Endothelial cell of umbilical vein (primary cell): Measurements from ENCODE around the gene PPP1R18. TPM values are rescaled to one million over a fixed set of nuclear protein-coding genes. Genes with fewer than 3 reads are reported as not detected.

Experiments used
- BruUV-seq: library from RNA; stranded (reverse); fragments of 400-500 nt; replicated peaks from 2 replicates; lab custom pipeline; 2021; lab: Mats Ljungman, UMichigan
- CTCF ChIA-PET: fragments of 300-600, 350-600 bp; sonication (Branson Sonifier 250); formaldehyde crosslinking; loops from one replicate; lab custom pipeline; 2021; ENCODE audit warnings: antibody characterized with exemption, inconsistent platforms; lab: Charles Lee
- POLR2A ChIA-PET: fragments of 300-600, 350-600 bp; sonication (Branson Sonifier 250); formaldehyde crosslinking; loops from one replicate; lab custom pipeline; 2021; ENCODE audit warnings: antibody characterized with exemption, inconsistent platforms; lab: Charles Lee
- DNase-seq: peaks from one replicate; pipeline ENCODE4 v3.0.0-alpha.2; 2011; ENCODE audit warnings: low read depth, low spot score
- FAIRE-seq: peaks from 2 replicates; lab custom pipeline; 2011; peaks lifted over from hg19 to GRCh38; lab: Jason Lieb, UNC
- H2AFZ ChIP-seq: 2 replicates; pipeline ENCODE4 v1.6.0; 2012; ENCODE audit warnings: low read depth, low read length, control low read depth, inconsistent platforms
- H3K27ac ChIP-seq: 2 replicates; pipeline ENCODE4 v1.5.1; 2011; ENCODE audit warnings: low read depth, mild to moderate bottlenecking, control low read depth, low read length, moderate library complexity; ENCODE audit not compliant: insufficient read depth
- H3K27me3 ChIP-seq, 2 experiments: 2 replicates each; pipeline versions ENCODE4 v1.6.0 to v1.6.1; 2011; ENCODE audit warnings: low read length in 2 of 2, mixed read lengths in 1 of 2; ENCODE audit not compliant: control insufficient read depth in 2 of 2, insufficient read depth in 2 of 2
- H3K36me3 ChIP-seq, 2 experiments: 2 replicates in 1 of 2; 3 replicates in 1 of 2; pipeline ENCODE4 v1.5.1; 2011; ENCODE audit warnings: low read length in 2 of 2, mild to moderate bottlenecking in 1 of 2, moderate library complexity in 1 of 2; ENCODE audit not compliant: control insufficient read depth in 2 of 2, insufficient read depth in 2 of 2; ENCODE audit errors: extremely low read depth in 1 of 2
- H3K4me1 ChIP-seq: 3 replicates; pipeline ENCODE4 v1.5.1; 2011; ENCODE audit warnings: mild to moderate bottlenecking, low read length; ENCODE audit not compliant: control insufficient read depth, insufficient read depth; ENCODE audit errors: extremely low read depth
- H3K4me2 ChIP-seq: 2 replicates; pipeline ENCODE4 v1.6.1; 2011; ENCODE audit warnings: low read length, control low read depth, mixed read lengths; ENCODE audit not compliant: insufficient read depth
- H3K4me3 ChIP-seq, 3 experiments: fragments of 200-600 bp in 1 of 3; sonication (generic), shearing (Covaris generic) in 1 of 3; replicated peaks in 1 of 3; 2 replicates each; pipeline ENCODE4 v1.5.1; 2011 to 2016; ENCODE audit warnings: control low read depth in 3 of 3, low read length in 3 of 3, mild to moderate bottlenecking in 2 of 3, inconsistent platforms in 1 of 3, low read depth in 1 of 3, moderate library complexity in 1 of 3; ENCODE audit not compliant: insufficient read depth in 1 of 3
- H3K79me2 ChIP-seq: 2 replicates; pipeline ENCODE4 v1.6.0; 2012; ENCODE audit warnings: low read length, inconsistent platforms; ENCODE audit not compliant: control insufficient read depth, insufficient read depth
- H3K9ac ChIP-seq: replicated peaks from 2 replicates; pipeline ENCODE3; 2011; ENCODE audit warnings: low read length, control low read depth; ENCODE audit not compliant: insufficient read depth; ENCODE audit errors: extremely low read depth
- H3K9me1 ChIP-seq: replicated peaks from 3 replicates; pipeline ENCODE4 v1.6.0; 2011; ENCODE audit warnings: mild to moderate bottlenecking, low read length; ENCODE audit not compliant: control insufficient read depth, insufficient read depth; ENCODE audit errors: extremely low read depth
- H3K9me3 ChIP-seq: replicated peaks from 2 replicates; pipeline ENCODE4 v1.5.1; 2012; ENCODE audit warnings: low read length, inconsistent platforms; ENCODE audit not compliant: control insufficient read depth, insufficient read depth
- H4K20me1 ChIP-seq: replicated peaks from 2 replicates; pipeline ENCODE3; 2011; ENCODE audit warnings: mild to moderate bottlenecking, low read length; ENCODE audit not compliant: control insufficient read depth, insufficient read depth; ENCODE audit errors: extremely low read depth
- CTCF ChIP-seq, 2 donors: IDR thresholded peaks; 1 replicate in 1 of 2; 2 replicates in 1 of 2; pipeline ENCODE4 v1.5.1; 2011; ENCODE audit warnings: low read length in 2 of 2, mild to moderate bottlenecking in 2 of 2, moderate library complexity in 2 of 2, control low read depth in 1 of 2, inconsistent platforms in 1 of 2, low read depth in 1 of 2; ENCODE audit not compliant: insufficient read depth in 1 of 2; ENCODE audit errors: extremely low read depth in 1 of 2
- EZH2 ChIP-seq: IDR thresholded peaks from 2 replicates; pipeline ENCODE4 v1.6.1; 2012; ENCODE audit warnings: borderline replicate concordance, low read depth, mild to moderate bottlenecking, moderate library complexity, low read length, inconsistent platforms; ENCODE audit not compliant: severe bottlenecking
- FOS ChIP-seq: IDR thresholded peaks from 2 replicates; pipeline ENCODE4 v1.6.1; 2011; ENCODE audit warnings: mild to moderate bottlenecking, low read length, moderate library complexity, borderline replicate concordance; ENCODE audit not compliant: insufficient read depth
- GATA2 ChIP-seq: IDR thresholded peaks from 2 replicates; pipeline ENCODE4 v1.7.0; 2011; ENCODE audit warnings: low read depth, mild to moderate bottlenecking, moderate library complexity, mixed read lengths, low read length; ENCODE audit not compliant: insufficient read length, insufficient read depth
- JUN ChIP-seq: IDR thresholded peaks from 2 replicates; pipeline ENCODE4 v1.6.1; 2011; ENCODE audit warnings: borderline replicate concordance, low read depth; ENCODE audit not compliant: insufficient read length, insufficient read depth
- MAX ChIP-seq: IDR thresholded peaks from 2 replicates; pipeline ENCODE4 v1.6.1; 2011; ENCODE audit not compliant: insufficient read depth, insufficient read length
- MYC ChIP-seq: IDR thresholded peaks from one replicate; pipeline ENCODE4 v1.6.1; 2011; ENCODE audit warnings: mild to moderate bottlenecking, low read depth, low read length
- POLR2A ChIP-seq: IDR thresholded peaks from 2 replicates; pipeline ENCODE4 v1.6.1; 2012; ENCODE audit warnings: low read depth, mild to moderate bottlenecking, control low read depth, low read length
- POLR2AphosphoS5 ChIP-seq: IDR thresholded peaks from 2 replicates; pipeline ENCODE4 v1.6.1; 2012; ENCODE audit warnings: low read depth, mild to moderate bottlenecking, control low read depth, low read length, moderate library complexity; ENCODE audit not compliant: insufficient read depth
- dilution Hi-C: fragments of 300-500 bp; cut with MboI; formaldehyde crosslinking; loops from one replicate; pipeline ENCODE4 v1.15.0; 2019; ENCODE audit warnings: low sequenced_read_pairs; ENCODE audit not compliant: extremely low pct_ligation_motif_present
- intact Hi-C: fragments of 100-400 bp; cut with micrococcal nuclease; formaldehyde crosslinking; loops from one replicate; pipeline ENCODE4 v1.10.0; 2022
- polyA plus RNA-seq, 4 experiments: library from polyadenylated mRNA; depleted of rRNA in 3 of 4; stranded (reverse) in 3 of 4; unstranded in 1 of 4; fragments of >200 nt; gene quantifications; 2 replicates each; pipeline versions ENCODE4 v1.2.1 to v1.2.3, GENCODE V29; 2011 to 2012; ENCODE audit warnings: missing spikeins in 1 of 4
- total RNA-seq: library from RNA; stranded (reverse); gene quantifications from 2 replicates; pipeline ENCODE4 v1.2.3, GENCODE V29; 2021

PPP1R18 gene
- total and polyA plus RNA-seq, 2 donors (not counting 3 experiments of a cell fraction or from before 2014, with no cell fraction given), result 136 to 173 TPM

DNA sequence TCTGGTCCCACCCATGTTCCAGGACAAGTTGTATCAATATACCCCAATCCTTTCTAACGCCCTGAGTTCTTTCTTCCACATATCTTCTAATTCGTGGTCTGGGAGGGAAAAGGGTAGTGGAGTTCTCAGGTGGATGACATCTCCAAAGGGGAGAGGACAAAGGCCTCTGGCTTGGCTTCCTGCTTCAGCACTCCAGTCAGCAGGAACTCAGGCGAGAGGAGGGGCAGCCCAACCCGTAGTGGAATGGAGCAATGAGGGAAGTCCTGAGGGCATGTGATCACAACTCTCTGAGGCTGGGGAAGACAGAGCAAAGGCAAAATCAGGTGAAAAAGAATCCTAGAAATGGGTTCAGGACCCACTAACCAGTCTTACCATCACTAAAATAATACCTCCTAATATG lies 13.9 kb upstream of the PPP1R18 start:
- TF ChIP-seq POLR2AphosphoS5, result no peak
- no peak overlapping the region for H2AFZ ChIP-seq
- H3K9me1 ChIP-seq, result no peaks in the 10 kb centered on the region
- no peak for DNase-seq
- CTCF ChIA-PET, result interaction anchor here (0.7 to 4.1 kb wide), 3 partner anchors 10 to 21 kb away, joined by 3 to 17 read pairs (median 3); partner anchors contain the start of gene MDC1
- intact Hi-C loops (no loop called here), dilution Hi-C loops (no loop called here)
- no peak overlapping the region for H3K4me3 ChIP-seq
- no peaks in the 10 kb centered on the region for H3K27me3 ChIP-seq
- H3K79me2 ChIP-seq, result no peaks in the 10 kb centered on the region
- peaks cover 2 to 6% of the 10 kb centered on the region in 2 experiments for H3K36me3 ChIP-seq
- no peak overlapping the region for H3K27ac ChIP-seq
- POLR2A ChIA-PET, result no interaction called here
- H4K20me1 ChIP-seq, result no peaks in the 10 kb centered on the region
- FAIRE-seq, result no peak
- no peak overlapping the region for H3K9ac ChIP-seq
- BruUV-seq, result no TSS peak
- no peaks in the 10 kb centered on the region for H3K9me3 ChIP-seq
- H3K4me2 ChIP-seq, result no peak overlapping the region
- H3K4me1 ChIP-seq, result no peaks in the 10 kb centered on the region

DNA sequence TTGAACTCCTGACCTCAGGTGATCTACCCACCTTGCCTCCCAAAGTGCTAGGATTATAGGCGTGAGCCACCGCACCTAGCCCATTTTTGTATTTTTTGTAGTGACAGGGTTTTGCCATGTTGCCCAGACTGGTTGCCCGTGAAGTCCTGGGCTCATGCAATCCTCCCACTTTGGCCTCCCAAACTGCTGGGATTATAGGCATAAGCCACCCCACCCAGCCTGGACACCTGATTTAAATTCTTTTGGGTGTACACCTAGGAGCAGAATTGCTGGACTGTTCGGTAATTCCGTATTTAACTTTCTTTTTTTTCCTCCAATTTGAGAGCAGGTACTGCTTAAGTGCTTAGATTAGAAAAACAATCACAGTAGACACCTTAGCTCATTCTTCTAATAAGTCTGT lies 10.0 kb upstream of the PPP1R18 start:
- H4K20me1 ChIP-seq, result no peaks in the 10 kb centered on the region
- TF ChIP-seq POLR2A (no peak), FOS (no peak), JUN (no peak), MYC (no peak), EZH2 (no peak), POLR2AphosphoS5 (no peak), GATA2 (no peak), MAX (no peak), CTCF (IDR thresholded peaks at IDR 0.05; ENCODE audit: extremely low read depth in 1 of 2, insufficient read depth in 1 of 2, low read depth in 1 of 2, low read length in 2 of 2) (no peak)
- dilution Hi-C loops, result no loop called here
- no peaks in the 10 kb centered on the region for H3K27me3 ChIP-seq
- H3K4me2 ChIP-seq, result no peak overlapping the region
- no peaks in the 10 kb centered on the region for H3K9me3 ChIP-seq
- no peaks in the 10 kb centered on the region for H3K9me1 ChIP-seq
- FAIRE-seq (no peak), DNase-seq (no peak)
- no peak overlapping the region for H2AFZ ChIP-seq
- H3K9ac ChIP-seq, result no peak overlapping the region
- intact Hi-C loops, result no loop called here
- ChIA-PET POLR2A (no interaction called here), CTCF (interaction anchor here (4.1 to 4.4 kb wide), 2 partner anchors 8 to 18 kb away, joined by 16 to 17 read pairs; no protein-coding TSS in a partner anchor)
- no peaks in the 10 kb centered on the region for H3K79me2 ChIP-seq
- H3K27ac ChIP-seq, result no peak overlapping the region
- H3K4me3 ChIP-seq, result no peak overlapping the region
- no peaks in the 10 kb centered on the region for H3K4me1 ChIP-seq
- BruUV-seq, result no TSS peak
- no peaks in the 10 kb centered on the region for H3K36me3 ChIP-seq
